GM15510 (cell line): ENCODE measurements around the gene BRMS1L.

Experiments
- POLR2A ChIP-seq: IDR thresholded peaks from 3 replicates; pipeline ENCODE4 v1.6.1; 2011; ENCODE audit warnings: borderline replicate concordance; ENCODE audit not compliant: insufficient read length; ENCODE audit errors: extremely low read depth

BRMS1L gene

GRCh38 chr14:35851823-35852222 is 25.7 kb downstream of the BRMS1L start:
- no peak for TF ChIP-seq POLR2A

- no peak for TF ChIP-seq POLR2A
Observed at GRCh38 chr14:35853225-35853624, 27.1 kb downstream of the BRMS1L start.

- TF ChIP-seq POLR2A: no peak
Observed at GRCh38 chr14:35854696-35855270, 28.6 kb downstream of the BRMS1L start.

- TF ChIP-seq POLR2A: no peak
Observed at GRCh38 chr14:35855876-35856481, 29.8 kb downstream of the BRMS1L start.

- no peak for TF ChIP-seq POLR2A
Observed at GRCh38 chr14:35858521-35859209, 32.5 kb downstream of the BRMS1L start.

- TF ChIP-seq POLR2A: no peak
Observed at GRCh38 chr14:35861204-35861868, 35.2 kb downstream of the BRMS1L start.

- no peak for TF ChIP-seq POLR2A
Observed at GRCh38 chr14:35865611-35866324, 39.6 kb downstream of the BRMS1L start.

GRCh38 chr14:35866595-35867279 is 40.6 kb downstream of the BRMS1L start:
- TF ChIP-seq POLR2A: no peak

GRCh38 chr14:35867280-35867629 is 41.1 kb downstream of the BRMS1L start:
- TF ChIP-seq POLR2A: no peak

- no peak for TF ChIP-seq POLR2A
Observed at GRCh38 chr14:35875296-35875695, 49.2 kb downstream of the BRMS1L start.

GRCh38 chr14:35877276-35877675 is 51.1 kb downstream of the BRMS1L start:
- TF ChIP-seq POLR2A: no peak

GRCh38 chr14:35878272-35879150 is 52.4 kb downstream of the BRMS1L start:
- no peak for TF ChIP-seq POLR2A

GRCh38 chr14:35879151-35879648 is 53.1 kb downstream of the BRMS1L start:
- TF ChIP-seq POLR2A: no peak
